ENCODE measurements around the gene RALGDS. TPM values are rescaled to one million over a fixed set of nuclear protein-coding genes. Genes with fewer than 3 reads are reported as not detected.

Gene RALGDS
- polyA plus RNA-seq, 1 donor (not counting 4 experiments of a cell fraction or from before 2014, with no cell fraction given), result 22.6 TPM

DNA sequence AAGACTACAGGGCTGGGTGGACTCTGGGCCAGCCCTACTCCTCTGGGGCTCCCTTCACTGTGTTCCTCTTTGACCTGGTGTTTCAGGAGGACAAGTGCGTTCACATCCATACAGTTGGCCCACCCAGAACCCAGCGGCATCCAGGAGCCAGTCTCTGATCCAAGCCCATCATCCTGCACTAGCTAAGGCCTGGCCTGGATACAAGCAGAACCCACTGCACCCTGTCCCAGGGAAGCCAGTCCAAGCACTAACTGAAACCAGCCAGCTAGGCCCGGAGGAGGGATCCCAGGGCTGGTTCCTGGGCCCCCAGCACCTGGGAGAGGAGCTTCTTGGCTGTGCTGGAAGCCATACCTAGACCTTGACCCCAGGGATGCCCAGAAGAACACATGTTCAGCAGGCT, 46.7 kb upstream of the RALGDS start:
- no peaks in the 10 kb centered on the region for H3K4me1 ChIP-seq (ENCODE audit: control insufficient read depth, extremely low read depth, insufficient read depth, low read length)
- H3K27ac ChIP-seq (ENCODE audit: control insufficient read depth, insufficient read depth, low read length), result no peak overlapping the region
- H3K79me2 ChIP-seq (ENCODE audit: control insufficient read depth, insufficient read depth, low read length), result no peaks in the 10 kb centered on the region
- H4K20me1 ChIP-seq (ENCODE audit: control insufficient read depth, extremely low read depth, insufficient read depth, low read length), result no peaks in the 10 kb centered on the region
- H3K27me3 ChIP-seq (ENCODE audit: control insufficient read depth, extremely low read depth, insufficient read depth, low read length), result peaks cover 23% of the 10 kb centered on the region
- TF ChIP-seq EZH2 (IDR thresholded peaks at IDR 0.05; ENCODE audit: low read length), result no peak
- TF ChIP-seq, protein P1, sequence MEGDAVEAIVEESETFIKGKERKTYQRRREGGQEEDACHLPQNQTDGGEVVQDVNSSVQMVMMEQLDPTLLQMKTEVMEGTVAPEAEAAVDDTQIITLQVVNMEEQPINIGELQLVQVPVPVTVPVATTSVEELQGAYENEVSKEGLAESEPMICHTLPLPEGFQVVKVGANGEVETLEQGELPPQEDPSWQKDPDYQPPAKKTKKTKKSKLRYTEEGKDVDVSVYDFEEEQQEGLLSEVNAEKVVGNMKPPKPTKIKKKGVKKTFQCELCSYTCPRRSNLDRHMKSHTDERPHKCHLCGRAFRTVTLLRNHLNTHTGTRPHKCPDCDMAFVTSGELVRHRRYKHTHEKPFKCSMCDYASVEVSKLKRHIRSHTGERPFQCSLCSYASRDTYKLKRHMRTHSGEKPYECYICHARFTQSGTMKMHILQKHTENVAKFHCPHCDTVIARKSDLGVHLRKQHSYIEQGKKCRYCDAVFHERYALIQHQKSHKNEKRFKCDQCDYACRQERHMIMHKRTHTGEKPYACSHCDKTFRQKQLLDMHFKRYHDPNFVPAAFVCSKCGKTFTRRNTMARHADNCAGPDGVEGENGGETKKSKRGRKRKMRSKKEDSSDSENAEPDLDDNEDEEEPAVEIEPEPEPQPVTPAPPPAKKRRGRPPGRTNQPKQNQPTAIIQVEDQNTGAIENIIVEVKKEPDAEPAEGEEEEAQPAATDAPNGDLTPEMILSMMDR (optimal IDR thresholded peaks at IDR 0.05 in 1 of 3, IDR thresholded peaks at IDR 0.05 in 1 of 3, conservative IDR thresholded peaks at IDR 0.05 in 1 of 3; ENCODE audit: extremely low read depth in 1 of 3, insufficient read depth in 2 of 3, low read length in 3 of 3), result no peak
- H3K9me3 ChIP-seq (ENCODE audit: control insufficient read depth, low read depth, low read length), result no peaks in the 10 kb centered on the region
- no peaks in the 10 kb centered on the region for H3K9me1 ChIP-seq (ENCODE audit: control insufficient read depth, extremely low read depth, insufficient read depth, low read length)
- H3K36me3 ChIP-seq (ENCODE audit: control insufficient read depth in 2 of 2, extremely low read depth in 1 of 2, insufficient read depth in 2 of 2, low read length in 2 of 2), result no peaks in the 10 kb centered on the region
- H3K4me3 ChIP-seq (ENCODE audit: control insufficient read depth in 2 of 3, extremely low read depth in 1 of 3, insufficient read depth in 2 of 3, low read depth in 1 of 3, low read length in 3 of 3), result no peak overlapping the region
- DNase-seq (ENCODE audit: low read depth, low spot score), result no peak
- FAIRE-seq, result no peak
- no peak overlapping the region for H3K9ac ChIP-seq (ENCODE audit: control insufficient read depth, extremely low read depth, insufficient read depth, low read length)
- H3K4me2 ChIP-seq (ENCODE audit: control insufficient read depth, extremely low read depth, insufficient read depth, low read depth, low read length), result no peak overlapping the region
- dilution Hi-C loops (cut with MboI; ENCODE audit: extremely low pct_ligation_motif_present, low sequenced_read_pairs), result no loop called here
- H2AFZ ChIP-seq (ENCODE audit: control insufficient read depth, low read length), result no peak overlapping the region

DNA sequence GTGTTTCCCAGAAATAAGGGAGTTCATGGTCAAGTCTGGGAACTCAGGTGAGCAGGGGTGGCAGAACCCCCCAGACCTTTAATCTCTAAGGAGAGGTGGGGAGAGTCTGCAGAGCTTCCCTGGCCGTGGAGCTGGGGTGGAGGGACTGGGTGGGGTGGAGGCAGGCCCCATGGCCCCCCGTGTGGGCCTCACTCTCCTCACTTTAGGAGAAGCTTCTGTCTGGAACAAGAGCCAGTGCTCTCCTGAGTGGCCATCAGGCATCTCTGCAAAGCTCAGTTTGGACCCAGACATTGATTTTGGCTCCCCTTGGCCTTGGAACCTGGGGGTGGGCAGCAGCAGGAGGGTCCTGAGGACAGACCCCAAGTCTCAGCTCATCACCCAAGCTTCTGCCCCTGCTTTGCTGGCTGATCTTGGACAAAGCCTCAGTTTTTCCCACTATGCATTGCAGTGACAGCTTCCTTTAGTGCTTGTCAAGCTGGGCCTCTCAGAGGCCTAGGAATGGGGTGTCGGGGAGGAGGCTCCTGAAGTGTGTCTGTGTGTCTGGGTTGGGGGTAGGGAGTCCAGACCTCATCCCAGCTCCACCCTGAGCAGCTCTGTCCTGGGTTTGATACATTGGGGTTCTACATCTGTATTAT, 46.2 kb upstream of the RALGDS start:
- Histone ChIP-seq H3K4me2 (ENCODE audit: control insufficient read depth, extremely low read depth, insufficient read depth, low read depth, low read length) (no peak overlapping the region), H3K9me3 (ENCODE audit: control insufficient read depth, low read depth, low read length) (no peaks in the 10 kb centered on the region), H3K4me1 (ENCODE audit: control insufficient read depth, extremely low read depth, insufficient read depth, low read length) (no peaks in the 10 kb centered on the region), H2AFZ (ENCODE audit: control insufficient read depth, low read length) (no peak overlapping the region), H3K79me2 (ENCODE audit: control insufficient read depth, insufficient read depth, low read length) (no peaks in the 10 kb centered on the region), H3K9ac (ENCODE audit: control insufficient read depth, extremely low read depth, insufficient read depth, low read length) (no peak overlapping the region), H3K36me3 (ENCODE audit: control insufficient read depth in 2 of 2, extremely low read depth in 1 of 2, insufficient read depth in 2 of 2, low read length in 2 of 2) (no peaks in the 10 kb centered on the region), H3K4me3 (ENCODE audit: control insufficient read depth in 2 of 3, extremely low read depth in 1 of 3, insufficient read depth in 2 of 3, low read depth in 1 of 3, low read length in 3 of 3) (no peak overlapping the region), H3K27ac (ENCODE audit: control insufficient read depth, insufficient read depth, low read length) (no peak overlapping the region), H3K9me1 (ENCODE audit: control insufficient read depth, extremely low read depth, insufficient read depth, low read length) (no peaks in the 10 kb centered on the region), H4K20me1 (ENCODE audit: control insufficient read depth, extremely low read depth, insufficient read depth, low read length) (no peaks in the 10 kb centered on the region), H3K27me3 (ENCODE audit: control insufficient read depth, extremely low read depth, insufficient read depth, low read length) (peaks cover 24% of the 10 kb centered on the region)
- dilution Hi-C loops (cut with MboI; ENCODE audit: extremely low pct_ligation_motif_present, low sequenced_read_pairs), result no loop called here
- no peak for FAIRE-seq
- TF ChIP-seq EZH2 (IDR thresholded peaks at IDR 0.05; ENCODE audit: low read length), result no peak
- TF ChIP-seq, protein P1 (optimal IDR thresholded peaks at IDR 0.05 in 1 of 3, IDR thresholded peaks at IDR 0.05 in 1 of 3, conservative IDR thresholded peaks at IDR 0.05 in 1 of 3; ENCODE audit: extremely low read depth in 1 of 3, insufficient read depth in 2 of 3, low read length in 3 of 3), result no peak
- no peak for DNase-seq (ENCODE audit: low read depth, low spot score)
